Mesenchymal stem cell (in vitro differentiated cells and primary cell): ENCODE data around the gene NELFB.
A peak's percentile ranks its signal among the peaks of the same experiment; 100 is the strongest.

Experiments
- DNase-seq: peaks from one replicate; pipeline ENCODE4 v3.0.0-alpha.2; 2013
- H2AFZ ChIP-seq: one replicate; pipeline ENCODE4 v1.6.1; 2013; ENCODE audit warnings: low read depth, mild to moderate bottlenecking, control low read depth, inconsistent platforms, low read length, moderate library complexity
- H2AK5ac ChIP-seq: 2 replicates; pipeline ENCODE4 v1.6.1; 2013; ENCODE audit warnings: low read length, moderate library complexity, mild to moderate bottlenecking, inconsistent platforms; ENCODE audit not compliant: severe bottlenecking
- H2BK120ac ChIP-seq: one replicate; pipeline ENCODE4 v1.6.1; 2013; ENCODE audit warnings: low read depth, mild to moderate bottlenecking, inconsistent platforms, low read length, moderate library complexity
- H2BK12ac ChIP-seq, 2 experiments: one replicate each; pipeline ENCODE4 v1.6.1; 2013; ENCODE audit warnings: inconsistent platforms in 2 of 2, low read length in 2 of 2, mild to moderate bottlenecking in 2 of 2, moderate library complexity in 2 of 2, control low read depth in 1 of 2
- H2BK15ac ChIP-seq: one replicate; pipeline ENCODE4 v1.6.1; 2013; ENCODE audit warnings: mild to moderate bottlenecking, low read depth, inconsistent platforms; ENCODE audit not compliant: poor library complexity, severe bottlenecking
- H2BK5ac ChIP-seq: 2 replicates; pipeline ENCODE4 v1.6.1; 2013; ENCODE audit warnings: low read depth, mild to moderate bottlenecking, low read length, control low read depth, inconsistent platforms; ENCODE audit not compliant: poor library complexity, severe bottlenecking
- H3K14ac ChIP-seq, 2 experiments: one replicate each; pipeline ENCODE4 v1.6.1; 2013; ENCODE audit warnings: inconsistent platforms in 2 of 2, low read length in 2 of 2, control low read depth in 1 of 2, mild to moderate bottlenecking in 1 of 2, moderate library complexity in 1 of 2
- H3K18ac ChIP-seq, 2 experiments: one replicate each; pipeline ENCODE4 v1.6.1; 2013; ENCODE audit warnings: inconsistent platforms in 2 of 2, low read length in 2 of 2, control low read depth in 1 of 2, low read depth in 1 of 2, mild to moderate bottlenecking in 1 of 2
- H3K23ac ChIP-seq, 2 experiments: one replicate each; pipeline ENCODE4 v1.6.1; 2013; ENCODE audit warnings: inconsistent platforms in 2 of 2, low read length in 2 of 2, mild to moderate bottlenecking in 2 of 2, moderate library complexity in 2 of 2, control low read depth in 1 of 2
- H3K27ac ChIP-seq: 2 replicates; pipeline ENCODE4 v1.5.1; 2013; ENCODE audit warnings: mild to moderate bottlenecking, moderate library complexity, low read length, control low read depth, inconsistent platforms; ENCODE audit not compliant: poor library complexity, severe bottlenecking
- H3K27me3 ChIP-seq, 2 experiments: 2 replicates each; pipeline versions ENCODE4 v1.6.1 to v1.7.0; 2013; ENCODE audit warnings: low read length in 2 of 2, mild to moderate bottlenecking in 2 of 2, moderate library complexity in 2 of 2, control low read depth in 1 of 2, inconsistent platforms in 1 of 2; ENCODE audit not compliant: control insufficient read depth in 1 of 2, insufficient read depth in 1 of 2
- H3K36me3 ChIP-seq, 2 experiments: 2 replicates each; pipeline versions ENCODE4 v1.6.1 to v1.7.0; 2013; ENCODE audit warnings: low read length in 2 of 2, control low read depth in 1 of 2, inconsistent platforms in 1 of 2, low read depth in 1 of 2, mild to moderate bottlenecking in 1 of 2; ENCODE audit not compliant: insufficient read depth in 2 of 2, control insufficient read depth in 1 of 2
- H3K4ac ChIP-seq, 2 experiments: one replicate each; pipeline ENCODE4 v1.6.1; 2013; ENCODE audit warnings: inconsistent platforms in 2 of 2, low read length in 2 of 2, mild to moderate bottlenecking in 2 of 2, moderate library complexity in 2 of 2, control low read depth in 1 of 2, low read depth in 1 of 2
- H3K4me1 ChIP-seq: 2 replicates; pipeline ENCODE4 v1.6.1; 2013; ENCODE audit warnings: low read depth, low read length, control low read depth; ENCODE audit not compliant: control insufficient read depth, insufficient read depth
- H3K4me2 ChIP-seq: 2 replicates; pipeline ENCODE4 v1.6.1; 2013; ENCODE audit warnings: low read length, mild to moderate bottlenecking, inconsistent platforms; ENCODE audit not compliant: poor library complexity, severe bottlenecking
- H3K4me3 ChIP-seq, 2 experiments: 2 replicates each; pipeline versions ENCODE4 v1.5.1 to v1.7.0; 2013; ENCODE audit warnings: low read length in 2 of 2, mild to moderate bottlenecking in 2 of 2, control low read depth in 1 of 2, low read depth in 1 of 2; ENCODE audit not compliant: insufficient read depth in 1 of 2
- H3K79me1 ChIP-seq: replicated peaks from 2 replicates; pipeline ENCODE4 v1.6.1; 2013; ENCODE audit warnings: mild to moderate bottlenecking, control low read depth, low read length, inconsistent platforms; ENCODE audit not compliant: poor library complexity, severe bottlenecking
- H3K9ac ChIP-seq: 2 replicates; pipeline ENCODE4 v1.7.0; 2013; ENCODE audit warnings: mild to moderate bottlenecking, low read length, moderate library complexity
- H3K9me3 ChIP-seq: 2 replicates; pipeline ENCODE4 v1.7.0; 2013; ENCODE audit warnings: mild to moderate bottlenecking, low read length; ENCODE audit not compliant: control insufficient read depth
- H4K8ac ChIP-seq: one replicate; pipeline ENCODE4 v1.6.1; 2013; ENCODE audit warnings: inconsistent platforms, mild to moderate bottlenecking, low read length, moderate library complexity
- H4K91ac ChIP-seq: one replicate; pipeline ENCODE4 v1.6.1; 2013; ENCODE audit warnings: mild to moderate bottlenecking, low read length, inconsistent platforms
- WGBS: methylation state at CpG from one replicate; pipeline ENCODE4 v1.1.7; 2013; ENCODE audit warnings: mixed read lengths; 5-methylcytosine and 5-hydroxymethylcytosine counted together

NELFB gene

GRCh38 chr9:137216188-137216965, 38.8 kb upstream of the NELFB start:
- H3K27ac ChIP-seq, result no peak overlapping the region
- H2BK120ac ChIP-seq, result no peak overlapping the region
- 98% methylated on average over 30 of the region's 30 CpGs for WGBS
- no peak overlapping the region for H3K4ac ChIP-seq
- H2BK5ac ChIP-seq, result no peak overlapping the region
- no peak overlapping the region for H2BK15ac ChIP-seq
- H3K18ac ChIP-seq, result no peak overlapping the region
- no peak overlapping the region for H3K4me3 ChIP-seq
- no peak overlapping the region for H4K8ac ChIP-seq
- H4K91ac ChIP-seq, result no peak overlapping the region
- H3K14ac ChIP-seq, result no peak overlapping the region
- no peak overlapping the region for H2AK5ac ChIP-seq
- H3K79me1 ChIP-seq, result peaks cover 3% of the 10 kb centered on the region
- H3K27me3 ChIP-seq, result no peaks in the 10 kb centered on the region
- peaks cover 5 to 62% of the 10 kb centered on the region in 2 experiments for H3K36me3 ChIP-seq
- H3K9ac ChIP-seq, result no peak overlapping the region
- no peaks in the 10 kb centered on the region for H3K9me3 ChIP-seq
- peaks cover 45% of the 10 kb centered on the region for H3K4me1 ChIP-seq
- H2AFZ ChIP-seq, result no peak overlapping the region
- H3K4me2 ChIP-seq, result no peak overlapping the region
- H2BK12ac ChIP-seq, result no peak overlapping the region
- no peak overlapping the region for H3K23ac ChIP-seq
- DNase-seq, result no peak

GRCh38 chr9:137217276-137218211, 37.6 kb upstream of the NELFB start:
- H3K79me1 ChIP-seq, result peaks cover 3% of the 10 kb centered on the region
- 43% methylated on average over 36 of the region's 36 CpGs for WGBS

GRCh38 chr9:137218212-137218753, 36.8 kb upstream of the NELFB start:
- H2AFZ ChIP-seq, result no peak overlapping the region
- no peak overlapping the region for H3K14ac ChIP-seq
- H3K18ac ChIP-seq, result peak overlapping the region; percentile 14 to 19
- peak overlapping the region; percentile 97 for H2BK15ac ChIP-seq
- peak overlapping the region in 1 of 2 experiments; percentile 40 for H3K23ac ChIP-seq
- DNase-seq, result no peak
- H4K91ac ChIP-seq, result peak overlapping the region; percentile 64
- H3K9me3 ChIP-seq, result no peaks in the 10 kb centered on the region
- no peak overlapping the region for H3K4me2 ChIP-seq
- peak overlapping the region; percentile 5 to 69 for H3K4me3 ChIP-seq
- peak overlapping the region in 1 of 2 experiments; percentile 58 for H3K4ac ChIP-seq
- H2BK12ac ChIP-seq, result peak overlapping the region in 1 of 2 experiments; percentile 73
- H2BK5ac ChIP-seq, result no peak overlapping the region
- WGBS, result 97% methylated on average over 27 of the region's 30 CpGs
- H3K4me1 ChIP-seq, result peaks cover 59% of the 10 kb centered on the region
- peak overlapping the region; percentile 59 for H4K8ac ChIP-seq
- H2AK5ac ChIP-seq, result no peak overlapping the region
- H2BK120ac ChIP-seq, result no peak overlapping the region
- no peaks in the 10 kb centered on the region for H3K79me1 ChIP-seq
- H3K9ac ChIP-seq, result no peak overlapping the region
- H3K27me3 ChIP-seq, result no peaks in the 10 kb centered on the region
- peaks cover 5 to 43% of the 10 kb centered on the region in 2 experiments for H3K36me3 ChIP-seq
- peak overlapping the region; percentile 59 for H3K27ac ChIP-seq

More at GRCh38 chr9:137217276-137218211, 37.6 kb upstream of the NELFB start:
- peak overlapping the region; percentile 64 for H4K91ac ChIP-seq
- H3K23ac ChIP-seq, result peak overlapping the region in 1 of 2 experiments; percentile 23
- no peak overlapping the region for H3K4me2 ChIP-seq
- peak overlapping the region in 1 of 2 experiments; percentile 69 for H3K4me3 ChIP-seq
- peaks cover 5 to 50% of the 10 kb centered on the region in 2 experiments for H3K36me3 ChIP-seq
- peak overlapping the region in 1 of 2 experiments; percentile 73 for H2BK12ac ChIP-seq
- H4K8ac ChIP-seq, result peak overlapping the region; percentile 52
- H2BK120ac ChIP-seq, result no peak overlapping the region
- H3K27ac ChIP-seq, result no peak overlapping the region
- H3K14ac ChIP-seq, result peak overlapping the region in 1 of 2 experiments; percentile 35
- no peaks in the 10 kb centered on the region for H3K27me3 ChIP-seq
- H2AFZ ChIP-seq, result no peak overlapping the region
- no peak overlapping the region for H2BK5ac ChIP-seq
- peak overlapping the region; percentile 34 to 61 for H3K18ac ChIP-seq
- peak overlapping the region; percentile 32 to 42 for H3K4ac ChIP-seq
- peak; percentile 63 for DNase-seq
- peak overlapping the region; percentile 60 for H3K9ac ChIP-seq
- H2AK5ac ChIP-seq, result no peak overlapping the region
- peaks cover 53% of the 10 kb centered on the region for H3K4me1 ChIP-seq
- no peaks in the 10 kb centered on the region for H3K9me3 ChIP-seq
- peak overlapping the region; percentile 97 for H2BK15ac ChIP-seq
